ENCODE data around the gene BNIP3.

GRCh38 chr10:131959841-131960240 is 21.9 kb downstream of the BNIP3 start:
- TF ChIP-seq MAX (IDR thresholded peaks at IDR 0.05; ENCODE audit: insufficient read depth, insufficient read length) (no peak), POLR2A (IDR thresholded peaks at IDR 0.05; ENCODE audit: low read depth, low read length) (no peak), CTCF (IDR thresholded peaks at IDR 0.05; ENCODE audit: extremely low read depth in 1 of 2, insufficient read depth in 1 of 2, low read depth in 1 of 2, low read length in 2 of 2) (no peak), EZH2 (IDR thresholded peaks at IDR 0.05; ENCODE audit: borderline replicate concordance, low read depth, low read length, severe bottlenecking) (no peak)

Data from endothelial cell of umbilical vein (primary cell).